ENCODE measurements around the gene GRAPL.
"Not testable (repeated sequence)": the region's sequence is repeated elsewhere in the genome, so short reads cannot be mapped to it uniquely, and the experiment has no call there.

The GRAPL gene

GRCh38 chr17:19137959-19138358, 10.6 kb downstream of the GRAPL start:
- DNase-seq: not testable (repeated sequence)

DNA sequence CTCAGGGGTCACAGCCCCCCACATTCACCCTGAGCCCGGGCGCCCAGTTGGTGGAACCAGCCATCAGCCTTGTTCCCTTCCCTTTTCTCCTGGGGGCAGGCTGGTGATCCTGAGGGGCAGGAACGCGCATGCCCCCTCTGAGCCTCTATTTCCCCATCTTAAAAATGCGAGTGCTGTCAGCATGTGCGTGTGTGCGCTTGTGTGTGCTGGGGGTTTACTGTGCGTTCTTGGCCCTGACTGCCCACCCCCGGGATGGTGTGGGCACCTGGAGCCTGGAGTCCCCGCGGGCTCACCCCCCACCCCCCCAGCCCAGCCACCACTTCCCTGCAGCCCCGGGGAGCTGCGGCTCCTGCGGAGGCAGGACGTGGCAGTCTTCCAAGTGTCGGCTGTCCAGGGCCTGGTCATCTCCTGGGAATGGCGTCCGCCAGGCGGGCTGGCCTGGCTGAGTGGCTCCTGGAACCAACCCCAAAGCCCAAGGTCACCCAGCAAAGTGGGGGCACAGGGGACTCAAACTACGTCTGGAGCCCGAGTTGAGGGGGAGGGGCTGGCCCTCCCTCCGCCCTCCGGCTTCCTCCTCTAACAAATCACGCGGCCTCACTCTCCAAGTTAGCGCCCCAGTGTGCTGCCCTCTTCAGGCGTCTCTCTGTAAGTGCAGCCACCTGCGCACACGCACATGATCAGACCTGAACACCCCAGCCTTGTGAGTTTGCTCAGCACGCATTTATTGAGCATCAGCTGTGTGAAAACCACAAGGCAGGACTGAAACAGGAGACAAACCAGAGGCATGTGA, 14.2 kb downstream of the GRAPL start:
- not testable (repeated sequence) for DNase-seq

DNA sequence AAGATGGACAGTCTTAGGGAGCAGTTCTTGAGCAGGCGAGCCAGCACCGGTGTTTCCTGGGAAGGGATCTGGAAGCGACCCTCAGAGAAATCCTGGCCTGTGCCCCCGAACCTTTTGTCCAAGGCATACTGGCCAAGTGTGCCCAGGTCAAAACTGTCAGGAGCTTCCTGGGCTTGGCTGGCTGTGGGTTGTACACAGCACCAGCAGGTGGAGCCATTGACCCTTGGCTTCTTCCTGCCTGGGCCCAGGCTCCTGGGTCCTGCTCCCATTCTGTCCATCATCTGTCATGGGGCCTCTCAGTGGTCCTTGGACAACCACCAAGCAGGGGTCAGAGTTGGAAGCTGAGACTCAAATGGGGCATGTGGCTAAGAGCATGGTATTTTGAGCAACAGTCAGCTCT, 15.0 kb downstream of the GRAPL start:
- not testable (repeated sequence) for DNase-seq

DNA sequence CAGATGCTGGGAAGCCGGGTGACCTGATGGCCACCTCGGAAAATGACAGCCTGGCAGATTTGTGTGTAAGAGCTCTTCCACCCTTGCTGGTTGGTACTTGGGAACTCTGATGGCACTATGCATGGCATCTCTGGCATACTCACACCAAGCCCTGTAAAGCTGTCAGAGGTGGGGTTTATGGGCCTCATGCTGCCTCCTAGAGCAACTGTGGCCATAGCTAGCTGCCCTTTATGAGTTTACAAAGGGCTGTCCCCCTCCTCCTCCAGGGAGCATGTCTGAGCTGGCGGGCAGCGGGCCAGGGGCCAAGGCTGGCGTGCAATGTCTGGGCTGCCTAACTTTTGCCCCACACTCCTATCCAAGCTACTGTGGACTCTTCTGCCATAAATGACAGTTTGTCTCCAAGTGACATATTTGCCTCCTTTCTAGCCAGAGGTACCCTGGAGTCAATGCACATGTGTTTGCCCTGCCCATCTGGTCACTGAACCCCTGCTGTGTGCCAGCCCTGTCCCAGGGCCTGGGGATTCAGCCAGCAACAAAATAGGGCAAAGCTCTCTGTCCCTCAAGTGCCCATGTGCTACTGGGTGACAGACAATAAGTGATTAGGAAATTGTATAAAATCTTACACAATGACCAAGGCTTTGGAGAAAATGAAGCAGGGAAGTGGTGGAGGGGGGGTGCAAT, 15.8 kb downstream of the GRAPL start:
- not testable (repeated sequence) for DNase-seq

DNA sequence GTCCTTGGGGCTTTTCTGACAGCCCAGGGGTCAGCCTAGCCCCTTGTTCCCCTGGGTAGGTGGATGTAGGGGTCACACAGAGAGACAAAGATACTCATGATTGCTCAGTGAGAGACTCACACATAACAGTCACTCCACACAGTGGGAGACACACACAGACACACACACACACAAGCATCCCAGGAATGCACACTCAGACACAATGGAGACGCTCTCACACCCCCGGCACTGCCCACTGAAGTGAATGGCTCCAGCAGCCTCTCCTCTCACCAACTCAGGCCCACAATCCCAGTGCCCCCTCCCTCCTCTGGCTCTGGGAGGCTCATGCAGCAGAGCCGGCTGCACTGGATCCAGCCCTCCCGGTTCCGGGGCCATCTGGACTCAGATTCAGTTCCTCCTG, 17.0 kb downstream of the GRAPL start:
- not testable (repeated sequence) for DNase-seq

DNA sequence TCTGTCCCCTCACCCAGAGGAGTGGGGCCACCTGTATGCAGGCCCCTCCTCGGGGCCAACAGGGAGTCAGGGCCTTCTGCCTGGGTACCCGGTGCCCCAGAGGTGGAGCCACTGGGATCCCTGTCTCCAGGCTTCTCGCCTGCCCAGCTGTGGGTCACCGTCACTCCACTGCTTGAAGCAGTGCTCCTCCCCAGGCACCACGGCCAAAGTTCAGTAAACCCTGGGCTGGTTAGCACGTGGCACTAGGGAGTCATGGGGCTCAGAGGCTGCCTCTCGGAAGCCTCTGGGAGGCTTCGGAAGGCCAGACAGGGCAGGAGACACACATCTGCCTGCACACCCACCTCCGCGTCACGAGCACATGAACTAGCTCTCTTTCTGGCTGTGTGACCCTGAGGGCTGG, 18.1 kb downstream of the GRAPL start:
- not testable (repeated sequence) for DNase-seq

DNA sequence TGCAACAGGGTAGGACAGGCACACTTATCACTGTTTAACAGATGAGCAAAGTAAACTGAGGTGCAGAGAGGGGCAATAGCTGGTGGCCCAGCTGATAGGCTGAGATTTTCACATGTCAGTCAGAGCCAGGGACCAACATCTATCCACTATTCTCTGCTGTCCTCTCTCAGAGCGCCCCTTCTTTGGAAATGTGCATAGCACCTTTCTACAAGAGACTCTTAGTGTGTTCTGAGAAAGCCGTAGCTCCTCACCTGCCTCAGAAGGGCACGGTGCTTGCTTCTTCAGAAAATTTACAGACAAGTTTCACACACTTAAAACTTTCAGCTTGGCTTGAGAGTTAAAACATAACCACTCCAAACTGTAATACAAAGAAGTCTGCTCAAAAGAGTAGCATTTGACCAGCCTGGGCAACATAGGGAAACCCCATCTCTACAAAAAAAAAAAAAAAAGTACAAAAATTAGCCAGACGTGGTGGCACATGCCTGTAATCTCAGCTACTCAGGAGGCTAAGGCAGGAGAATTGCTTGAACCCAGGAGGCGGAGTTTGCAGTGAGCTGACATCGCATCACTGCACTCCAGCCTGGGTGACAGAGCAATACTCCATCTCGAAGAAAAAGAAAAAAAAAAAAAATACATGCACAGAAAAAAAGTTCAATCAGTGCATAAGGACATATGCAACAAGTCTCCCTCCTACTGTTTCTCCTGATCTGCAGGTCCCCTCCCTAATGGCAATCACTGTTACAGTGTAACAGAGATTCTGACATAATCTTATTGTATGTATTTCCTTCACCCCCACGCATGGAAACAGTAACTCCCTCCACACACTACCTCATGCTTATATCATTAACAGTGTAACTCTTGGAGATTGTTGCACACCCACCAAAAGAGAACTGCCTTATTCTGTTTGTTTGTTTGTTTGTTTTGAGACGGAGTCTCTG, 23.6 kb downstream of the GRAPL start:
- not testable (repeated sequence) for DNase-seq

DNA sequence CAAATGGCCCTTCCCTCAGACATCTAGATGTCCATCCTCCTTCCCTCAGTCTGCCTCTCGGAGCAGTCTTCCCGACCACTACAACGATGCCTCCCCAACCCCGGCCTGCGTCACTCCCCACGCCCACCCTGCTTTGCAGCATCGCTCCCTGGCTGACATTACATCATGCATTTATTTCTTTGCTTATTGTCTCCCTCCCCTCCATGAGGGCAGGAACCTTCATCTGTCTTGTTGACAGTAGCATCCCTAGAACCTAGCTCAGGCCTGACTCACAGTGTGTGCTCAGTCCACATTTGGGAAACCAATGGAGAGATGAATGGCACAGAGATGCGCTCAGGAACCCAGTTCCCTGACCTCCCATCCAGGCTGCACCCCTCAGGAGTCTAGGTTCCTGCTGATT, 30.2 kb downstream of the GRAPL start:
- not testable (repeated sequence) for DNase-seq

DNA sequence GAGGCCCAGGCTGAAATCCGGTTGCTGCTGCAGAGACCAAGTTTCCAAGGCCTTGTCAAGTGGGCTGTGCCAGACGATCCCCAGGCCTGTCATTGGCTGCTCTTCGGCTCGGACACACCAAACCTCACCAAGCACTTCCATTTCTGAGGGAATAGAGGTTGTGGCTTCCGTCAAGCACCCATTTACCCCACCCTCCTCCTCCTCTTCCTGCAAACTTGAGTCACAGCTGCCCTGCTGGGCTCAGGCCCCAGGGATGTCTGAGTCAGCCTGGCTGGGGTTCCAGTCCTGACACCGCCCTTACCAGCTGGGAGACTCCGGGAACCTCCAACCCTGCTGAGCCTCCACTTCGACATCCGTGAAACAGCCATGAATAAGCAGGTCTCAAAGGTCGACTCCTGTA, 31.1 kb downstream of the GRAPL start:
- not testable (repeated sequence) for DNase-seq

DNA sequence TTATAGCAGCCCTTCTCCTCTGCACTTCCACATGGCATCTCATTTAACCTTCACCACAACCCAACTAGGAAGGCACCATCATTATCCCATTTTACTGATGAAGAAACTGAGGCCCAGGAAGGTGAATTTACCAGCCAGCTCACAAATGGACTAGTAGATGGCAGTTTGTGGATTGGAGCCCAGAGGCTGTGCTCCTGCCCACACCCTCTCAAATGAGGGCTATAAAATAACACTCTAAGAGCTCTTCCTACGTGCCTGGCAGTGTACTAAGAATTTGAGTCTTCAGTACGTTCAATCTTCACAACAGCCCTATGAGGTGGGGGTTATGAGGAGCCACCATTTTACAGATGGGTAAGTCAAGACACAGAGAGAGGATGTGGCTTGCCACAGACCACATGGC, 31.5 kb downstream of the GRAPL start:
- DNase-seq: not testable (repeated sequence)

DNA sequence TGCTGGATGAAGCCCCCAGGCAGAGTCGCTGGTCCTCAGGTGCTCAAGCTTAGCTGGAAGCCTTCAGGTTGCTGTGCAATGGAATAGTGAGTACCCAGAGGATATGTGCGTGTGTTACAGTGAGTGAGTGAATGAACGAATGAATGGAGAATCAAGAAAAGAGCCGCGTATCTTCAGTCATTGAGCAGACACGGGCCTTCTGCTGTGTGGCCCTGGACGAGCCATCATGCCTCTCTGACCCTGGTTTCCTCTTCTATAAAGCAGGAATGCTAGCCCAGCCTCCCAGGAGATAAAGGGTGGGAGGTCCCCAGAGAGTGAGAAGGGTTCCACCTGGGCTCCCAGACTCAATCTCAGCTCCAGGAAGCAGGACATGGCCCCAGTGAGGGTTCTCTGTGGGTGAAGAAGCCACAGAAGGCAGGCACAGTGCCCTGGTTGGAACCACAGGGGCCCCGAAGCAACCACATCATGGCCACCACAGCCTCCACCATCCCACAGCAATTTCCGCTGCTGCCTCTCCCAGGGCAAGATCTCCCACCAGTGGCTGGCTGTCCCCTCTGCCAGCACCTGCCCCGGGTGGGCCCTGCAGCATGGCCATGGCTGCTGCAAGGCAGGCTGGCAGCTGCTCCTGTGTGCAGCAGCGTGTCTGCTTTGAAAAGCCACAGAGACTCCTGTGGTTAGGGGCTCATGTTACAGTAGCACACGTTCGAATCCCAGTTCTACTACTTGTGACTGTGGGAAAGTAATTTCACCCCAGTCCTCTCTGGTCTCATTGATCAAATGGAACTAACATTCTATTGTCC, 34.1 kb downstream of the GRAPL start:
- not testable (repeated sequence) for DNase-seq

DNA sequence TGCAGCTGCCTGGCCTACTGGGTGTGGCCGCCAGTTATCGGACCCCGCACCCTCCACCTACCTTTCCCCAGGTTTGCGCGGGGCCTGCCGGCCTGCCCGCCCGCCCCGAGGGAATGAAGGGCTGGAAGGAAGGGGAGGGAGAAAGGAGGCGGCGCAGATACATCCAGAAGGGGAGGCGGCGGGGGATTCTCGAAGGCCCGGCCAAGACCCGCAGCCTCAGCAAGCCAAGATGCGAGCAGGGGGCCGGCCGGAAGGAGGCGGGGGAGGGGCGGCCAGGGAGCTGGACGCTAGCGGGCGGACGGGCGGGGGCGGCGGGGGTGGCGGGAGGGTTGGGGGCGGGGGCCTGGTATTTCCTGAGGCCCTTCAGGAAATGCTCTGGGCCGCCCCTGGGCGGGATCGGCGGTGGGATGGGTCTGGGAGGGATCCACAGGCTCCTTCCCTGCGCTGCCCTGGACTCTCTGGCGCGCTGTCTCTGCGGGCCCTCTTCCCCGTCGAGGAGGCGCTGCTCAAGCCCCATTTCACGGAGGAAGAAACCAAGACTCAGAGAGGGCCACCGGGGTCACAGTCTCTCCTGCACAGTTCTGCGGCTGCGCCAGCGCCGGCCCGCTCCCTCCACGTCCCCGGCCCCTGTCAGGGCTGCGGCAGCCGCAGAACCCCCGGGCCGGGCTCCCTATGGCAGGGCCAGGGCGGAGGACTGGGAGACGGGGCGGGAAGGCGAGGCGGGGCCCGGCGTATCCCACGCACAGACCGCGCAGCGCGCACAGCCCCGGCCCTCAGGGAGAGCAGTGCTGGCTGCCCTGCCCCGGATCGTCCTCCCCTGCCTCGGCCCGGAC, 35.2 kb downstream of the GRAPL start:
- not testable (repeated sequence) for DNase-seq

DNA sequence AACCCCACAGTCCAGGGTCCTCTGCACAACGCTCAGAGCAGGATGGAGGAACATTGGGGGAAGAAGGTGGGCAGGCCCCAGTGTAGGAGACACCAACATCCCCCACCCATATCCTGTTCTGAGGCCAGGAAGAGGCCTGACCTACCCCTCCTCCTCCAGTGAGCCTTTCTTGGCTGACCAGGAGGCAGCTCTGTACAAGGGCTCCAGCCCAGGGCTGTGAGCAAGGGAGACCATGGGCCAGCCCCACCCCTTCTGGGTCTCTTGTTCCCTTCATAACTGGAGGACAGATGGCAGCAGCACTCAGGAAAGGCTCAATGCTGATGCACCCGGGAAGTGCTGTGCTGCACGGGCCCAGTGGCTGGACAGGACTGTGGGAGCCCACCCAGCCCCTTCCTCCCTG, 47.0 kb downstream of the GRAPL start:
- not testable (repeated sequence) for DNase-seq

DNA sequence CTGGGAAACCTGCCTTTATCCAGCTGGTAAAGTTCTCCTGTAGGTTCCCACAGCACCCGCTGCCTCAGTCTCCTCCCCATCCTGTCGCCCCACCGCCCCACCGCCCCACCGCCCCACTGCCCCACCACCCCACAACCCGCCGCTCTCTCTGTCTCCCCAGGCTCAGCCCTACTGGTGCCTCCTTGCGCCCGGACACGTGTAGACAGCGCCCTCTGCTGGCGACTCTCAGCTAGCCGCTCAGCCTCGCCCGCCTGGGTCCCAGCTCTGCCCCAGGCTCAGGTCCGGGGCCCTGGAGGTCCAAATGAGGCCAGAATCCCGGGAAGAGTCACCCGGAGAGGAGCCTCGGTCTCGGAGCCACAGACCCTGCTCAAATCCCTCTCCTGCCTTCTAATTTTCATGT, 48.0 kb downstream of the GRAPL start:
- DNase-seq: not testable (repeated sequence)

- not testable (repeated sequence) for DNase-seq
Measured at GRCh38 chr17:19181040-19181875, 53.9 kb downstream of the GRAPL start.

- not testable (repeated sequence) for DNase-seq
Measured at GRCh38 chr17:19187883-19188869, 60.8 kb downstream of the GRAPL start.

DNA sequence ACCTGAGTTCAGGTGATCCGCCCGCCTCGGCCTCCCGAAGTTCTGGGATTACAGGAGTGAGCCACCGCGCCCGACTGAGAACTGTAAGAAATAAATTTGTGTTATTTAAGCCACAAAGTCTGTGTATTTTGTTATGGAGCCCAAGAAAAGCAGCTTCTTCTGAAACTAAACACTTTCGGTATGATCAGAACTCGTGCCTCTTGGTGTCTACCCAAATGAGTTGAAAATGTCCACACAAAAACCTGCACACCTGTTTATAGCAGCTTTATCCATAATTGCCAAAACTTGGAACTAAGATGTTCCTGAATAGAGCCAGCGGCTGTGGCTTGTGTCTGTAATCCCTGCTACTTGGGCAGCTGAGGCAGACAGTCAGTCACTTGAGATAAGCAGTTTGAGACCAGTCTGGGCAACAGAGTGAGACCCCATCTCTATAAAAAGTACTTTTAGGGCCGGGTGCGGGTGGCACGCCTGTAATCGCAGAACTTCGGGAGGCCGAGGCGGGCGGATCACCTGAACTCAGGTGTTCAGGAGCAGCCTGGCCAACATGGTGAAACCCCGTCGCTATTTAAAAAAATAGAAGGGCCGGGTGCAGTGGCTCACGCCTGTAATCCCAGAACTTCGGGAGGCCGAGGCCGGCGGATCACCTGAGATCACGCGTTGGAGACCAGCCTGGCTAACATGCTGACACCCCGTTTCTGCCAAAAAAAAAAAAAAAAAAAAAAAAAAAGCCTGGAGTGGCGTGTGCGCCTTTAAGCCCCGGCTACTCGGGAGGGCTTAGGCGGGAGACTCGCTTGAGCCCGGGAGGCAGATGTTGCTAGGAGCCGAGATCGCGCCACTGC, 61.7 kb downstream of the GRAPL start:
- not testable (repeated sequence) for DNase-seq

DNA sequence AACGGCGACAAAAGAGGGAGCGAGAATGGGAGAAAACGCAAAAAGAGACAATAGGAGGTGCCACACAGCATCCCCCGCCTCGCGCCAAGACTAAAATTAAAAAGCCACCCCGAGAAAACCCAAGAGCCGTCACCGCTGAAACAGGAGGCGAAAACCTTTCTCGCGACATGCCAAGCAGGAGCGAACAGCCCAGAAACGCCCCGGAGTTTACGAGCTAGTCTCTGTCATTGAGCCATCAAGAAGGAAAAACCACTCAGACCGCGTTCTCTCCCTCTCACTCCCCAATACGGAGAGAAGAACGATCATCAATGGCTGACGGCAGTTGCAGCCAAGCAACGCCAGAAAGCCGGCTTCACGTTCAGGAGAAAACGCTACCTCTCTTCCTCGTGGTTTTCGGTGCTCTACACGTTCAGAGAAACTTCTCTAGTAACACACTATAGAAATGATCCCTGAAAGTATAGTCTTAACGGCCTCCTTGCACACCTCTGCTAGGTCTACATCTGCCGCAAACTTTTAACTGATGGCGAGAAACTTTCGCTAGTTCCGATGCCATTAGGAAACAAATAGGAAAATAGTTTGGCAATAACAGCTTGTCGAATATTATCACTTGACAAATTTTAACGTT, 62.5 kb downstream of the GRAPL start:
- DNase-seq: not testable (repeated sequence)

Measured in fibroblast of skin of right quadriceps (primary cell).